Activated T-cell treated with anti-CD3 and anti-CD28 coated beads for 4 hours (primary cell): ENCODE results near the gene LAMB3.

Experiments
- DNase-seq: peaks from one replicate; pipeline ENCODE4 v3.0.0-alpha.2; 2020

LAMB3 gene

DNA sequence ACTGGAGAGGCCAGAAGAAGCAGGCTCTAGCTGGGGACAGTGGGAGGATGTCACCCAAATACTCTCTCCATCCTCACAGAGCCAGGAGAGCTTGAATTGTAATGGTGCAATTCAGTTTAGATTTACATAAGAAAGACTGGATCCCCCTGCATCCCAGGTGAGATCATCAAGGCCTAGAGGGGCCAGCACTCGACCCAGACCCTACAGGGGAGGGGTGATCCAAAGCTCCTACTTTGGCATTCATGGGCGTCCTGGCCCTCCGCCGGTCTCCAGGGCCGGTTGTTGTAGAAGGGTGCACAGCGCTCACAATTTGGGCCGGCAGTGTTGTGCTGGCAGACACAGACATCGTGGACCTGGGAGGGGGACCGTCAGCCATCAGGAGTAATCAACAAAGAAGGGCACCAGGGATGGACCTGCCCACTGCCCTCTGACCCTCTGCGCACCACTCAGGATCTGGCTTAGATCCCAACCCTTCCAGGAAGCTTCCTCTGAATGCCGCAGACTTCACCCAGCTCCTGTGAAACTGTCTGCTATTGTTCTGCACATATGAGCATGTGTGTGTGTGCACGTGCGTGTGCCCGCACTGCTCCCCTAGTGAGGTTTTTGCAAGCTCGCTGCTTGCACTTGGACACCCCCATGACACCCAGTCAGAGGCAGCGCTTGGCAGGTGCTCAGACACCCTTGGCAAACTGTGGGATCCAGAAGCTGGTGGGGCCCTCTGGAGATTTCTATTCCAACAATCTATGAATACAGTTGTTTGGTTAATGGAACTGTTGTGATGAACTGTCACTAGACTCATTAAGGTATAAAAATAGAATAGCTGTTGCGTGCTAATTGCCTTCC, 21.6 kb downstream of the LAMB3 start:
- no peak for DNase-seq

DNA sequence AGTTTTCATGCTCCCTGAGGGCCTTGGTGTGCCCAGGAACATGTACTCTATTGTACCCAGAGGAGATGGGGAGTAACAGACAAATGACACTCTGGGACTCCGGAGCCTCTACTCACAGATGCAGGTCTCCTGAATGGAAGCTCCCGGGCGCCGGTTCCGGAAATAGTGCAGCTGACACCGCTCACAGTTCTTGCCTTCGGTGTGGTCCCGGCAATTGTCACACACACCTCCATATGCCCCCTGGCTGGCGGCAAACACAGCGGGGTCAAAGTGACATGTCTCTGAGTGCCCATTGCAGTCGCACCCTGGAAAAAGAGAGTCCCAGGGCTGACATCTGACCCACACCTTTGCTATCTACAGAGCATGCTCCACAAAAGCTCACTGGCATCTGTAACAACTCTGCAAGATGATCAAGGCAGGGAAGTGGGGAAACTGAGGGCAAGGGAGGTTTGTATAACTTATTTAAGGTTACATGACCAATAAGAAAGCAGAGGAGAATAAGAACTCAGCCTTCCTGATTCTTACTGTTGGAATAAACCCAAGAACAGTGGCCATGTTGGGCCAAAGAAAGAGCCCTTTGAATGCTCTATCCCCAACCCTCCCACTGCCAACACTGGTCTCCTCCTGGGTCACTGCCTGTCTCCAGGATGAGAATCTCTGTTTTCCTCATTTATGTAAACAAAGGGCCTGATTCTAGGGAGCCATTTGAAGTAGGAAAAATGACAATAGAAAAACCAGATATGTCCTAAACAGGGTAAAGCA, 22.4 kb downstream of the LAMB3 start:
- no peak for DNase-seq

DNA sequence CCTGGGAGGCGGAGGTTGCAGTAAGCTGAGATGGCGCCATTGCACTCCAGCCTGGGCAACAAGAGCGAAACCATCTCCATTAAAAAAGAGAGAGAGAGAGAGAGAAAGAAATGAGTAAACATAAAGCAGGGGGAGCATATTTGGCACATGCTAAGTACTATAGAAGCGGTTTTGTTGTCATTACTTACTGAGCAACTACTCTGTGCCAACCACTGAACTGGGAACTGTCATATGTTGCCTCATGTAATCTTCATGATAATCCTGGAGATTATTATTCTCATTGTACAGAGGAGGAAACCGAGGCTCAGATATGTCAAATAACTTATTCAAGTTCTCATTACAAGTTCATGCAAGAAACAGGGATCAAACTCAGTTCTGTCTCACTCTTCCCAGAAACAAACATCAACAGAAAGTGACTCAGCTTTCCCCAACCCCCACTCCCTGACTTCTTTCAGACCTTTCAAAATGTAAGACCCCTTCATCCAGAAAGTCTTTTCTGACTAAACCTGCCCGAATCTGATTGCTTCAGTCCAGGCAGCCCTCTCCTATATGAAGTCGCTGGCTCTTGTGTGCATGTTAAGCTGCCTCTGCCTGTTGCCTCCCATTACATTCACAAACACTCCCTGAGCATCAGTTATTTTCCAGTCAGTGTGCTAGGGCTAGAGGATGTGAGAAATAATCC, 23.5 kb downstream of the LAMB3 start:
- no peak for DNase-seq

DNA sequence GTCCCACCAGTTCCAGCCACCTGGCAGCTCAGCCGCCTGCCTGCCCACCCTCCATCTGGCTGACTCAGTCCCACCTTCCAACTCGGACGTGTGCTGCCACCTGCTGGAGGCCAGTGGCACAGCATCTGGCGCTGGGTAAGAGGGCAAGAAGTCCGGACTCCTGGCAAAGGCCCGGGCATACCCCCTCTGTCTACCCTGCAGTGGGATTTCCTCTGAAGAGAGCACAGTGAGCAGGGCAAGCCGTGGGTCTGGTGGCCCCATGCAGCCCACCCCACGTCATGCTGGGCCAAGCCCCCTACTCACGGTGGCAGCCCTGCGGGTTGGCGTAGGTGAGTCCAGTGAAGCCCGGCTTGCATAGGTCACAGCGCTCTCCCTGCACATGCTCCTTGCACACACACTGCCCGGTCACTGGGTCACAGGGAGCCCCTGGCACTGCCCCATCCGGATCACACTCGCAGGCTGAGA, 24.5 kb downstream of the LAMB3 start:
- DNase-seq: peak; percentile 73

DNA sequence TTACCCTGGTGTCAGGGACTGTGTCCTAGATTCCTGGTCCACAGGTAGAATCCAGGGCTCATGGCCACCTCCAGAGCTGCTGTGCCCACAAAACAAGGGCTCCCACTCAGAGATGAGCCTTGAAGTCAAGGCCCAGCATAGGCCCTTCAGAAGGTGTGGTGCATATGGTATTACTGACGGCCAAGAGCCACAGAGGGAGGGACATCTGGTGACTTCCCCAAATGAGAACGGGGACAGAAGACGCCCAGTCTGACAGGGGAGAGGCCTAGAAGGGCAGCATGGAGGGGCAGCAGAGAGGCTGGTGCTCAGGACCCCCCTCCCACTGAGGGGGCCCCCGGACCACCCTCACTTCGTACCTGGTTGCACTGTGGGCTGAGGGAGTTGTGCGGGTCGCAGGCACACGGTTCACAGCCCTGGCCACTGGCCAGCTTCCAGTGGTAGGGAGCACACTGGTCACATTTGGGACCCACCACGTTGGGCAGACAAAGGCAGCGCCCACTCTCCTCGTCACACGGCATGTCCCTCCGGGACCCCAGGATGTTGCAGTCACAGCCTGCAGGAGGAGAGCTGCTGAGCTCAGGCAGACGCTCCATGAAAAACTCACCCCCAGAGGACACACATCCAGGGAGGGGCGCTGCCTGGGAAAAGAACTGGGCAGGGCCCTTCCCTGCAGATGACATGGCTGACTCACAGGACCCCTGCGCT, 25.0 kb downstream of the LAMB3 start:
- DNase-seq: no peak

DNA sequence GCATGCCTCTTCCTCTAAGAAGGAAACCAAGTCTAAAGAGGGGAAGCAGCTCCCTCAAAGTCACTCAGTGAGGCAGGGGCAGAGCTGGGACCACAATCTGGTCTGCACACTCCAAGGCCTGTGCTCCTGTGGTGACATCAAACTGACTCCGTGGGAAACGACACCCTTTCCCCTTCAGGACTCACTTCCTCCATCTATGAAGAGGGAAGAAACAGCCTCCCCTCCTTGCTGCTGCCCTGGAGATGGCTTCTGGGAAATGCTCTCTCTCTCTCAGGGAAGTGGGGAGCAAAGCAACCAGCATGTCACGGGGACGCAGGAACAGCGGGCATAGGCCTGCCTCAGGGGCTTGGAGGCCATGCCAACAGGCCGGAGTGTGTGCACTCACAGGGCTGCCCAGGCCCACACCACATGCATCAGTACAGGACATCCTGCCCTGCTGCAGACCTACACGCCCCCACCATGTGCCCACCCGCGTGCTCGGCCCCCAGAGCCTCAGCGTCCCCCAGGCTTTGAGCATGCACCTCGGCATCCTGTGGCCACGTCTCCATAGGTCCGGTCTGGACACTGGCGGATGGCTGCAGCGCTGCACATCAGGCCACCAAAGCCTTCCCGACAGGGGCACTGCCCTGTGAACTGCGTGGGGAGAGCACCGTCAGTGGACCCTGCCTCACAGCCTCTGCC, 25.7 kb downstream of the LAMB3 start:
- DNase-seq: no peak

DNA sequence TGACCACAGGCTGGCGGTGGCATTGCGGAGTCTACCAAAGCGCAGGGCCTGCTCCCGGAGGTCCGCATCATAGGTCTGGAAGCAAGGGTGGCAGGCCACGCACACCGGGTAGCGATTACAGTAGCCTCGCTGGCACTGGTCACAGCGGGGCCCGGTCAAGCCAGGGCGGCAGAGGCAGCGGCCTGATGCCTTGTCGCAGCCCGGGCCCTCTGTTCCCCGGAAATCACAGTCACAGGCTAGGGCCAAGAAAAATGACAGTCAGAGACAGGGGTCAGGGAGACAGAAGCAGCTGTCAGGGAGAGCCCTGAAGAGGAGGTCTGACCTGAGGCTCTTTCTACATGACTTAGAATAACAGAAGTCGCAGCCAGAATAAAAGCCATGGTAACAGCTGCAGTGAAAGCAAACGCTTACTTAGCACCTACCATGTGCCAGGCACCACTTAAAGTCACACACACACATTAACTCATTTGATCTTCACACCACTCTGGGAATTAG, 26.4 kb downstream of the LAMB3 start:
- no peak for DNase-seq

DNA sequence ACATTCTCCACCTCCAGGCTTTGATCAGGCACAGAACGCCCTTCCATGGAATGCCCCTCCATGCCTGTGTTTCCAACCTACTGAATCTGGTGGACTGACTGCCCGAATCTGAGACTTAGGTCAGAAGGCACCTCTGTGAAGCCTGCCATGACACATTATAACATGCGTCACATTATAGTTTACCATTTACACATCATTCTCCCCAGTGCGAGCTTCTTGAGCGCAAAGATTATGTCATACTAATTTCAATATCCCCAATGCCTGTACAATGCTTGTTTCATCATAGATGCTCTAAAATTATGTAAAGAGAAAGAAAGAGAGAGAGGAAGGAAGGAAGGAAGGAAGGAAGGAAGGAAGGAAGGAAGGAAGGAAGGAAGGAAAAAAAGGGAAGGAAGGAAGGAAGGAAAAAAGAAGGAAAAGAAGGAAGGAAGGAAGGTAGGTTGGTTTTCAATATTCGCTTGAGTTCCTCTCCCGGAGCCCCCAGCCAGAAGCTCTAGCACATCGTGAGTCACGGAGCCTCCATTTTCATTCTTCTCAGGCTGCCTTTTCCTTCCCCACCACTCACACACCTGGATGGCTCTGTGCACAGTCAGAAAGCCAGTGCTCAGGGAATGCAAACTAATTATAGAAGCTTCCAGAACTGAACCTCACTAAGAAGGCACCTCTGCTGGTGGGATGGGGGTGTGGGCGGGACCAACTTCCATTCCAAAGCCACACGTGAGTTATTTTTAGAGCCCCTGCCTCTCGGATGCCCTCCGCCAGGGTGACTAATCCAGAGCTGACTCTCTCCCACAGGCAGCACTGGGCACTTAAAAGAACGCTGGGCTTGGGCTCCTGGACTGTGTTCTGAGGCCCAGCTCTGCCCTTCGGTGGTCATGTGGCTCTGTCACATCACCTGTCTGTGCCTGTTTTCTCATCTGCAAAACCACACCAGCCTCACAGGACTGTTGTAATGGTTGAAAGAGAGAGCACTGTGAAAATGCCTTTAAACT, 27.4 kb downstream of the LAMB3 start:
- no peak for DNase-seq

DNA sequence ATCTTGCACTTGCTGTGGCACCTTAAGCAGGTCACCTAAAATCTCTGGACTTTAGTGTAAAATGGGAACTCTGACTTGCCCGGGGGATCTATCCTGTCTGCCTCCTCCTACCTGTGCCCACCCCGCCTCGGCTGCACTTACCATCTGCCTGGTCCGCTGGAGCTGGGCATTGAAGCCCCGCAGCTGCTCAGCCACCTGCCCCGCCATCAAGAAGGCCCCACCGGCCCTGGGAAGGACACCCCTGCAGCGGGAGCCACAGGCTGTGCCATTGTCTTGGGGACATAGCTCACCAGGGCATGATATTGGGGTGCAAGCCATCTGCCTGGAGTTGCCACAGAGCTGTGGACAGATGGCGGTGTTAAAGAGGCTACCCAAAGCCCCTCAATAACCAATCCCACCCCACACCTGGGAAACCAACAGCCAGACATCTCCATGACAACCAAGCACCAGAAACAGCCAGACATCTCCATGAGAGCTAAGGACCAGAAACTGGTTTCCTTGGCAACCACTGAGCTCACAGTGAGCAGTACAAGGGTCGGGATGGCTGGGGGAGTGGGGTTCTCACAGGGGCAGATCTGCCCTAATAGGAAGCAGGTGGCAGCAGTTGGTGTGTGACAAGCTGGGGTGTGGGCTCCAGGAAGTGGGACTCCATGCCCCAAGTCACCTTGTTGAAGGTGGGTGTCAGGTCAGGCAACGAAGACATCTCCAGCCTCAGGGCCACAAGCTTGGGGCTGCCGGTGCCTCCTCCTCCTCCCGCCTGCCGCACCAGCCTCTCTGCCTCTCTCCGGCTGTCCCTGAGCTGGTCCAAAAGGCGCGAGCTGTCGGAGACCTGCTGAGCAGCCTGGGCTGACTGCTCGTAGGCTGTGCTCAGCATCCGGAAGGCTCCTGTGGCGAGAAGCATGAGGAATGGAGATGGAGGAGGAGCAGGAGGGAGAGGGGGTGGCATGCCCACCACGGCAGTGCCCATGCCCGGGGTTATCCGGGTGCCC, 29.1 kb downstream of the LAMB3 start:
- DNase-seq: no peak

DNA sequence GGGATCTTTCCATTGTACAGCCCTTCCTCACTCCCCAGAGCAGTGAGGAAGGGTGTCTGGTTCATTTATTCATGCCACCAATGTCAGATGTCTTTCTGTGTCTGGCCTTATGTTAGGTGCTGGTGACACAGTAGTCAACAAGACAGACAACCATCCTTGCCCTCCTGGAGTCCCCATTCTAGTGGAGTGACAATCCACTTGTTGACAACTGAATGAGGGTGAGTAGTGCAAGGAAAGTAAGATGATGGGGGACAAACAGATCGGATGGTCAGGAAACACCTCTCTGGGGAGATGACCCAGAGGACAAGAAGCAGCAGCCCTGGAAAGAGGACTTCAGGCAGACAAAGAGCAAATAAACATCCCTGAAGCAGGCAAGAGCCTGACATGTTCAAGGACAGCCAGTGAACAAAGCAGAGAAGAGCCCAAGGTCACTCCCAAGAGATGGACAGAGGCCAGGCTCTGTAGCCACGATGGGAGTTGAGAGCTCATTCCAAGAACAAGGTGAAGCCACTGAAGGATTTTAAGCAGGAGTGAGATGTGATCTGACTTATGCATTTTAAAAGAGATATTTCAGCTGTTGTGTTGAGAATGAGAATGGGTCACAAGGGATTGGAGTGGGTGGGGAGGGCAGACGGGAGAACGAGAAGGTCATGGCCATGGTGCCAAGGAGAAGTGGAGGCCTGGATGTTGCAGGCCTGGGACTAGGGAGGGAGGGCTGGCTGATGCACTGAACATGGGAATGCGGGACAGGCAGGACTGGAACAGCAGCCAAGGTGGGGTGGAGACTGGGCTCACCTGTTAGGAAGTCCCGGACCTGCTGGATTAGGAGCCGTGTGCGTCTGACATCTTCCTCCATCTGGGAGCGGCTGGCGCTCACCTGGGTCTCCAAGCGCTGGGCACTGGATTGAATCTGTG, 30.2 kb downstream of the LAMB3 start:
- DNase-seq: no peak

DNA sequence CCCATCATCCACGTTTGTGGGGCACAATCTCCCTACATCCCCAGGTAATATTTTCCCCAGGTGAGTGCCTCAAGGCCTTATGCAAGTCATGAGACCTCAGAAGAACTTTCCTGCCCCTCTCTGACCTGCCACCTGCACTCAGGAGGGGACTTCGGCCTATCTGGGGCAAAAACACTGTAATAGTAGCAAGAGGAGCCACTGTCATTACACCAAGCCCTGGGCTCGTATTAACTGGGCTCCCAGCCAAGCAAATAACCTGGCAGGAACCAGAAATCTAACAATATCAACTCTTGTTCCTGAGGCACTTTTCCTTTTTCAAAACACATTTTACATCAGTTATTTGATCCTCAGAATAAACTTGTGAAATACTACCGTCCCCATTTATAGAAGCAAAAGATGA, 30.9 kb downstream of the LAMB3 start:
- DNase-seq: no peak

DNA sequence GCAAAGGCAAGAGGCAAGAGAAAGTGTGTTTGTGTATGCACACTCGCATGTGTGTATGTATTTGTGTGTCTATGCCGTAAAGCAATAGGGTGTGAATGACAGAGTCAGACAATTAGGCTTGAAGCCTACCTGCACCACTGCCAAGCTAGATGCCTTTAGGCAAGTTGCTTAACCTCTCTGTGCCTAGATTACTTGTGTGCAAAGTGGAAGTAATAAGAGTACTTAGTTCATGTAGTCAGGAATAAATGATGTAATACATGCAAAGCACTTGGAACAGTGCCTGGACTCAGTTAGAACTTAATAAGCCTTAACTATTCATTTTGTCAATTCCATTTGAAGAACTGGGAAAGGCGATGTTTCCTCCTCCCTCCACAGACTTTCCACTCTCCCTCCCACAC, 31.7 kb downstream of the LAMB3 start:
- no peak for DNase-seq

DNA sequence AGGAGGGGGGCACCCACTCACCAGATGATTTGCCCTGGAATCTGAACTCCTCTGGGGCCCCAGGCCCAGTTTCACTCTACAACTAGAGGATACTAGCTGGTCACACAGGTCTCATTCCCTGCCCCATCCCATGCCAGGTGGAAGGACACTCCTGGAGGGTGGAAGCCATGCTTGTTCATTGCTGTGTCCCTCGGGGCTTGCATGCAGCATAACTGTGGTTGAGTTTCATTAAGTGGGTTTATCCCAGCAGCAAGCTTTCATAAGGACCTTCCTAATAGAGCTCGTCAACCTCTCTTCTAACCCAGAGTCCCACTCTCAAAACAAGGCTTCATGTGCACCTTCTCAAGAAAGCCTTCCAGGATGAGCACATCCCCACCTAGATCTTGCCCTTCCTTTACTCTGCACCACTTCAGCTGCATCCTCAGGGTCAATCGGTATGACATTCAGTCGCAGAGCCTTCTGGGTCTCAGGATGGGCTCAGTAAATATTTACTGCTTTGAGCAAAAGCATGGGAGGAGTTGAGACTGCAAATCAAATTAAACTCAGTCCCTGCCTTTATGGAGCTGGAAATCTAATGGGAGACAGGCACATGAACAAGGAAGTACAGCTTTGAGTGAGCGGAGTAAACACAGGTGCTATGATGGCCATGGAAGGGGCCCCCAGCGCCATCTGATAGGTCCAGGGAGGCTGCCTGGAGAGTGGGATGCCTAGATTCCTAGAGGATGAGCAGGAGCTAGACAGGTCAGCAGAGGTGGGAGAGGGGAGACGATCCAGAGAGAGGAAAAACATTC, 32.3 kb downstream of the LAMB3 start:
- no peak for DNase-seq

DNA sequence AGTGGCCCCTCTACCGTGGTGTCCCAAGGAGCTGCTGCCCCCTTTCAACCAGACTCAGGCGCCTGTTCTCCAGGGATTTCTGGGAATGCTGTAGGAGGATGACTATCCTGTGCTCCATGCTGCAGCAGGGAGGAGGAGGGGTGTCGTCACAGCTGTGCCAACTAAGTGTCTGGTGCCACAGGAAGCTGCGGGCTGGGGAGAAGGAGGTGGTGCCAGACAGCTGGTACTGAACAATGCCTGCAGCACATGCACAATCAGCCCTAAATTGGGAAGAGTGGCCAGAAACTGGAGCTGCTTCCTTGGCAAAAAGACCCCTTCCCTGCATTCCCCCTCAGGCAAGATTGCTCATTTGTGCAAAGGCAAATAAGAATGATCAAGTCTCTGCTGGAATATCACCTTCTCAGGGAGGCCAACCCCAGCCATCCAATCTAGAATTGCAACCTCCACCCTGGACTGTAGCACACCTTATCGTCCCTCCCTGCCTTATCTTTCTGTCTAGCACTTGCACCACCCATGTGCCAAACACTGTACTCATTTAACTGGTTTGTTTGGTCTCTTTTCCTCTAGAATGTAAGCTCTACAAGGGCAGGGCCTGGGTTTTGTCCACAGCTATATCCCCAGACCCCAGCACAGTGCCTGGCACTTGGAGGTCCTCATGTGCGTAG, 33.3 kb downstream of the LAMB3 start:
- no peak for DNase-seq

DNA sequence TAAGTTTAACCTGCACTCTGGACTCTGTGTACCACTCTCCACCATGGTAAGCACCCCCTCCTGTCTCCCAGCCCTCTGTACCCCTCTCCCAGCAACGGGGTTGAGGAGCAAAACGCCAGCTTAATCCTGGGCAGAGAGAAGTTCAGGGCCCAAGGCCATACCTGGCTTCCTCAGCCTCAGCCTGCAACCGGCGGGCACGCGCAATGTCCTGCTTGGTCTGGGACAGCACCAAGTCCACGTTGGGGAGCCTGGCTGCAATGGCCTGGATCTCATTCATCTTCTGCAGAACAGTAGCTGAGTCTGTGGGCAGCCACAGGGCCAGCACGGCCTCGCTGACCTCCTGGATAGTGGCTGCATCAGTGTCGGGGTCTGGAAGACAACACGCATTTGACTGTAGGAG, 33.9 kb downstream of the LAMB3 start:
- DNase-seq: no peak

DNA sequence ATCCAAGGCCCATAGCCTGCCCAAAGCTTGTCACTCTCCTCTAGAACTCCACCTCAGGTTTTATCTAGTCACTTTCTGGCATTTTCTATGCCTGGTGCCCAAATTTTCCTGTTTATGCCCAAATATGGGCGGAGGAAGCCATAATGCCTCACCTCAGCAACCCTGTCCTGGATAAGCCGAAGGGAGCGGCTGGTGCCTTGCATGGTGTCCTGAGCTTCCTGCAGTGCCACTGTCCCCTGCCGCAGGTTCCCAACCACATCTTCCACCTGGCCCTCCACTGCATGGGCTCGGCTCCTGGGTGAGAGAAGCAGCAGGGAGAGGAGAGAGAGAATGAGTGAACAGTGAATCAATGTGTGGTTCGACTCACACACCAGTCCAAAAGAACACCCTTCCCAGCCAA, 34.5 kb downstream of the LAMB3 start:
- DNase-seq: no peak

DNA sequence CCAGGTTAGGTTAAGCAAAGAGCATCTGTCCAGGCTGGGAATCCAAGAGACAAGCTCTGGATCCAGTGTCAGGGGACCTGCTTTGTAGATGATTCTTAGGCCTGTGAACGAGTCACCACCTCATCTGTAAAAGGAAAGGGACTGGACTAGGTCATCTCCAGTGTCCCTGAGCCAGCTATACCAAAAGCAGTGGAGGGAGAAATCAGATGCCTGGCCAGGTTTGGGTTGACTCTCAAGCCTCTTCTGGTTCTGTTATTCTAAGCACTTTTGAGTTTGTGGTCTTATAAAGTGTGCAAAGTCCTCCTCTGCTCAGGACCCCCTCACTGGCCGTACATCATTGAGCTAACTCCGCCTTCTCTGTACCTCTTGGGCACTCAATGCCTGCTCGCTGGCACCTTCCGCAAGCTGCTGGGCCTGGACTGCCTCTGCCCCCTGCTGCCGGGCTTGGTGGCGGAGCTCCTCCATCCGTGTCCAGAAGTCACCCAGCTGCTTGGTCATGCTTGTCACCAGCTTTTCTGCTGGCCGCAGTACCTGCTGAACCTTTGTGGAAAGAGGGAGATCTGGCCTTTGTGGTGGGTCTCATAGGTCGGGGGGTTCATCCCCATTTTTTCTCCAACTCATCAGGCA, 35.1 kb downstream of the LAMB3 start:
- DNase-seq: no peak
